Thymus (tissue), 11 donors: Measurements from ENCODE around the gene ZC2HC1B. TPM values are rescaled to one million over a fixed set of nuclear protein-coding genes. Genes with fewer than 3 reads are reported as not detected.
"Not testable (repeated sequence)": the region's sequence is repeated elsewhere in the genome, so short reads cannot be mapped to it uniquely, and the experiment has no call there.

Source experiments
- DNase-seq, 9 donors: peaks; one replicate each; pipeline ENCODE4 v3.0.0-alpha.2; 2013; ENCODE audit warnings: low spot score in 9 of 9, low read depth in 6 of 9, missing footprints in 1 of 9
- H3K27ac ChIP-seq, 2 donors: one replicate each; pipeline ENCODE4 v1.5.1; 2013; ENCODE audit warnings: control low read depth in 1 of 2, low read depth in 1 of 2, low read length in 1 of 2, mild to moderate bottlenecking in 1 of 2, moderate library complexity in 1 of 2
- H3K27me3 ChIP-seq, 2 donors: one replicate each; pipeline ENCODE4 v1.5.1; 2013; ENCODE audit warnings: low read length in 1 of 2; ENCODE audit not compliant: control insufficient read depth in 2 of 2, insufficient read depth in 1 of 2
- H3K36me3 ChIP-seq, 2 donors: one replicate each; pipeline ENCODE4 v1.5.1; 2013; ENCODE audit warnings: low read length in 1 of 2, mild to moderate bottlenecking in 1 of 2, moderate library complexity in 1 of 2; ENCODE audit not compliant: control insufficient read depth in 2 of 2, insufficient read depth in 2 of 2
- H3K4me1 ChIP-seq, 2 donors: one replicate each; pipeline ENCODE4 v1.5.1; 2013; ENCODE audit warnings: low read length in 2 of 2; ENCODE audit not compliant: control insufficient read depth in 2 of 2, insufficient read depth in 2 of 2
- H3K4me3 ChIP-seq, 2 donors: one replicate each; pipeline ENCODE4 v1.5.1; 2013; ENCODE audit warnings: low read length in 2 of 2, control low read depth in 1 of 2, mild to moderate bottlenecking in 1 of 2
- H3K9me3 ChIP-seq, 2 donors: one replicate each; pipeline ENCODE4 v1.5.1; 2013; ENCODE audit warnings: low read length in 1 of 2, mild to moderate bottlenecking in 1 of 2; ENCODE audit not compliant: control insufficient read depth in 2 of 2, insufficient read depth in 1 of 2
- WGBS: extraction: QIAGEN DNeasy Blood & Tissue Kit; methylation state at CpG from one replicate; pipeline ENCODE4 v1.1.7; 2013; 5-methylcytosine and 5-hydroxymethylcytosine counted together
- polyA plus RNA-seq: library from polyadenylated mRNA; stranded (reverse); fragments of 200-250 nt; gene quantifications from one replicate; pipeline ENCODE4 v1.2.3, GENCODE V29; 2013
- total RNA-seq: library from RNA; stranded (reverse); fragments of 120-200 nt; gene quantifications from one replicate; pipeline ENCODE4 v1.2.4, GENCODE V29; 2013
- donor health status: healthy.

ZC2HC1B gene
- total and polyA plus RNA-seq, 2 donors, result 0.21 TPM; not detected in 1

- Histone ChIP-seq H3K4me1 (no peaks in the 10 kb centered on the region), H3K9me3 (no peaks in the 10 kb centered on the region), H3K27me3 (no peaks in the 10 kb centered on the region), H3K36me3 (no peaks in the 10 kb centered on the region), H3K4me3 (no peak overlapping the region), H3K27ac (no peak overlapping the region)
- 80% methylated on average over 6 of the region's 6 CpGs for WGBS
- DNase-seq, result no peak
Measured at GRCh38 chr6:143901885-143902750, 37.8 kb downstream of the ZC2HC1B start.

GRCh38 chr6:143902827-143903226 lies 38.6 kb downstream of the ZC2HC1B start:
- DNase-seq, result no peak
- WGBS, result 97% methylated on average over 2 of the region's 2 CpGs
- Histone ChIP-seq H3K9me3 (no peaks in the 10 kb centered on the region), H3K27ac (no peak overlapping the region), H3K36me3 (no peaks in the 10 kb centered on the region), H3K27me3 (no peaks in the 10 kb centered on the region), H3K4me3 (no peak overlapping the region), H3K4me1 (no peaks in the 10 kb centered on the region)

- no peak for DNase-seq
- no peaks in the 10 kb centered on the region for H3K36me3 ChIP-seq
- H3K9me3 ChIP-seq, result peaks cover 0 to 3% of the 10 kb centered on the region in 2 donors
- no peaks in the 10 kb centered on the region for H3K4me1 ChIP-seq
- no peak overlapping the region for H3K4me3 ChIP-seq
- no peak overlapping the region for H3K27ac ChIP-seq
- no peaks in the 10 kb centered on the region for H3K27me3 ChIP-seq
- WGBS, result 98% methylated on average over 1 of the region's 1 CpG
Measured at GRCh38 chr6:143911028-143911427, 46.8 kb downstream of the ZC2HC1B start.

GRCh38 chr6:143912671-143913070 lies 48.4 kb downstream of the ZC2HC1B start:
- no peak for DNase-seq
- WGBS, result 98% methylated on average over 1 of the region's 1 CpG
- peaks cover 0 to 3% of the 10 kb centered on the region in 2 donors for H3K9me3 ChIP-seq
- H3K27me3 ChIP-seq, result no peaks in the 10 kb centered on the region
- no peaks in the 10 kb centered on the region for H3K36me3 ChIP-seq
- H3K27ac ChIP-seq, result no peak overlapping the region
- no peak overlapping the region for H3K4me3 ChIP-seq
- no peaks in the 10 kb centered on the region for H3K4me1 ChIP-seq

GRCh38 chr6:143917026-143917425 lies 52.8 kb downstream of the ZC2HC1B start:
- DNase-seq, H3K27ac ChIP-seq, H3K36me3 ChIP-seq: not testable (repeated sequence)

GRCh38 chr6:143928853-143929252 lies 64.6 kb downstream of the ZC2HC1B start:
- no peaks in the 10 kb centered on the region for H3K9me3 ChIP-seq
- no peaks in the 10 kb centered on the region for H3K36me3 ChIP-seq
- H3K4me1 ChIP-seq, result no peaks in the 10 kb centered on the region
- 95% methylated on average over 1 of the region's 1 CpG for WGBS
- no peak overlapping the region for H3K27ac ChIP-seq
- H3K27me3 ChIP-seq, result no peaks in the 10 kb centered on the region
- no peak overlapping the region for H3K4me3 ChIP-seq
- no peak for DNase-seq

More at GRCh38 chr6:143917026-143917425, 52.8 kb downstream of the ZC2HC1B start:
- H3K4me1 ChIP-seq, H3K9me3 ChIP-seq, H3K4me3 ChIP-seq, H3K27me3 ChIP-seq: not testable (repeated sequence)
- 93% methylated on average over 4 of the region's 4 CpGs for WGBS

- Histone ChIP-seq H3K27ac (no peak overlapping the region), H3K36me3 (no peaks in the 10 kb centered on the region), H3K4me3 (no peak overlapping the region), H3K27me3 (no peaks in the 10 kb centered on the region), H3K4me1 (no peaks in the 10 kb centered on the region), H3K9me3 (no peaks in the 10 kb centered on the region)
- DNase-seq, result no peak
Measured at GRCh38 chr6:143929975-143930374, 65.7 kb downstream of the ZC2HC1B start.

GRCh38 chr6:143934331-143934730 lies 70.1 kb downstream of the ZC2HC1B start:
- Histone ChIP-seq H3K36me3 (no peaks in the 10 kb centered on the region), H3K27ac (no peak overlapping the region), H3K27me3 (no peaks in the 10 kb centered on the region), H3K4me3 (no peak overlapping the region), H3K9me3 (no peaks in the 10 kb centered on the region), H3K4me1 (no peaks in the 10 kb centered on the region)
- no peak for DNase-seq
- WGBS, result 99% methylated on average over 1 of the region's 1 CpG

GRCh38 chr6:143934867-143935266 lies 70.6 kb downstream of the ZC2HC1B start:
- Histone ChIP-seq H3K27me3 (no peaks in the 10 kb centered on the region), H3K27ac (no peak overlapping the region), H3K4me1 (no peaks in the 10 kb centered on the region), H3K36me3 (no peaks in the 10 kb centered on the region), H3K9me3 (no peaks in the 10 kb centered on the region), H3K4me3 (no peak overlapping the region)
- no peak for DNase-seq
- 99% methylated on average over 4 of the region's 4 CpGs for WGBS
